IMR-90 (cell line): ENCODE results near the gene SLC16A5. TPM values are rescaled to one million over a fixed set of nuclear protein-coding genes. Genes with fewer than 3 reads are reported as not detected.
"Not testable (repeated sequence)": the region's sequence is repeated elsewhere in the genome, so short reads cannot be mapped to it uniquely, and the experiment has no call there.

Experiments used
- ATAC-seq: fragments of 200-7000 bp; cut with Tn5 transposase; 2 replicates; pipeline ENCODE4 v1.9.1; 2020; ENCODE audit warnings: low read depth, mild to moderate bottlenecking, moderate library complexity
- BruUV-seq: library from RNA; stranded (reverse); fragments of 400-500 nt; replicated peaks from 2 replicates; lab custom pipeline; 2021; lab: Mats Ljungman, UMichigan
- CTCF ChIA-PET: fragments of 300-600 bp; formaldehyde crosslinking; extraction: SDS; loops from one replicate; lab custom pipeline; 2021; ENCODE audit warnings: antibody characterized with exemption; lab: Yijun Ruan, JAX
- POLR2A ChIA-PET: fragments of 300-600 bp; sonication (Branson Sonifier 250); formaldehyde crosslinking; loops from one replicate; lab custom pipeline; 2022; ENCODE audit warnings: antibody characterized with exemption; ENCODE audit not compliant: unreplicated experiment; lab: Charles Lee
- DNase-seq: peaks from one replicate; pipeline ENCODE4 v3.0.0; 2013
- H2AFZ ChIP-seq: replicated peaks from 2 replicates; pipeline ENCODE3; 2013; ENCODE audit warnings: low read length, mild to moderate bottlenecking; ENCODE audit not compliant: poor library complexity
- H2AK5ac ChIP-seq: 2 replicates; pipeline ENCODE4 v1.6.1; 2013; ENCODE audit warnings: low read depth, low read length, inconsistent platforms
- H2AK9ac ChIP-seq: replicated peaks from 2 replicates; pipeline ENCODE3; 2013; ENCODE audit warnings: mild to moderate bottlenecking, low read depth, low read length, moderate library complexity; ENCODE audit not compliant: poor library complexity
- H2BK120ac ChIP-seq: 2 replicates; pipeline ENCODE4 v1.6.1; 2013; ENCODE audit warnings: low read depth, low read length, inconsistent platforms
- H2BK15ac ChIP-seq: 3 replicates; pipeline ENCODE4 v1.6.1; 2013; ENCODE audit warnings: low read depth, low read length, inconsistent platforms
- H2BK20ac ChIP-seq: 2 replicates; pipeline ENCODE4 v1.6.1; 2013; ENCODE audit warnings: low read depth, mild to moderate bottlenecking, inconsistent platforms, low read length, moderate library complexity
- H2BK5ac ChIP-seq: 2 replicates; pipeline ENCODE4 v1.6.1; 2013; ENCODE audit warnings: mild to moderate bottlenecking, low read depth, low read length, inconsistent platforms; ENCODE audit not compliant: poor library complexity, severe bottlenecking
- H3K14ac ChIP-seq: replicated peaks from 2 replicates; pipeline ENCODE4 v1.6.1; 2013; ENCODE audit warnings: low read depth, low read length, inconsistent platforms
- H3K18ac ChIP-seq: 2 replicates; pipeline ENCODE4 v1.6.1; 2013; ENCODE audit warnings: low read depth, low read length, control low read depth
- H3K23ac ChIP-seq: 2 replicates; pipeline ENCODE4 v1.6.1; 2013; ENCODE audit warnings: low read depth, low read length, inconsistent platforms
- H3K27ac ChIP-seq: 2 replicates; pipeline ENCODE4 v1.5.1; 2013; ENCODE audit warnings: mild to moderate bottlenecking, control low read depth, low read length; ENCODE audit not compliant: insufficient read depth
- H3K27me3 ChIP-seq: 2 replicates; pipeline ENCODE4 v1.6.1; 2013; ENCODE audit warnings: low read length; ENCODE audit not compliant: control insufficient read depth, insufficient read depth
- H3K36me3 ChIP-seq: 2 replicates; pipeline ENCODE4 v1.6.1; 2013; ENCODE audit warnings: low read length, mixed read lengths; ENCODE audit not compliant: control insufficient read depth, insufficient read depth
- H3K4ac ChIP-seq: 2 replicates; pipeline ENCODE4 v1.6.1; 2013; ENCODE audit warnings: low read depth, low read length, inconsistent platforms
- H3K4me1 ChIP-seq: 2 replicates; pipeline ENCODE4 v1.6.1; 2013; ENCODE audit warnings: low read length, mixed read lengths; ENCODE audit not compliant: control insufficient read depth, insufficient read depth
- H3K4me2 ChIP-seq: 2 replicates; pipeline ENCODE4 v1.6.1; 2013; ENCODE audit warnings: low read depth, mild to moderate bottlenecking, control low read depth, low read length, moderate library complexity
- H3K4me3 ChIP-seq: 2 replicates; pipeline ENCODE4 v1.5.1; 2013; ENCODE audit warnings: low read depth, mild to moderate bottlenecking, control low read depth, low read length, moderate library complexity; ENCODE audit not compliant: insufficient read depth
- H3K56ac ChIP-seq: 2 replicates; pipeline ENCODE4 v1.6.1; 2013; ENCODE audit warnings: low read length, inconsistent platforms; ENCODE audit not compliant: insufficient read depth; ENCODE audit errors: extremely low read depth
- H3K79me1 ChIP-seq, 2 experiments: 2 replicates each; pipeline ENCODE4 v1.6.1; 2013; ENCODE audit warnings: low read length in 2 of 2, inconsistent platforms in 1 of 2, low read depth in 1 of 2
- H3K9ac ChIP-seq: 2 replicates; pipeline ENCODE4 v1.6.1; 2013; ENCODE audit warnings: low read depth, low read length, control low read depth
- H3K9me1 ChIP-seq: 2 replicates; pipeline ENCODE4 v1.6.1; 2013; ENCODE audit warnings: low read length, inconsistent platforms; ENCODE audit not compliant: insufficient read depth
- H3K9me3 ChIP-seq: 2 replicates; pipeline ENCODE4 v1.6.1; 2013; ENCODE audit warnings: low read length; ENCODE audit not compliant: control insufficient read depth, insufficient read depth
- H4K20me1 ChIP-seq: 2 replicates; pipeline ENCODE4 v1.6.1; 2013; ENCODE audit warnings: low read length, inconsistent platforms; ENCODE audit not compliant: insufficient read depth
- H4K5ac ChIP-seq: 2 replicates; pipeline ENCODE4 v1.6.1; 2013; ENCODE audit warnings: mild to moderate bottlenecking, low read depth, low read length, control low read depth
- H4K8ac ChIP-seq, 2 experiments: 2 replicates each; pipeline ENCODE4 v1.6.1; 2013; ENCODE audit warnings: low read depth in 2 of 2, low read length in 2 of 2, control low read depth in 1 of 2, inconsistent platforms in 1 of 2
- H4K91ac ChIP-seq: 2 replicates; pipeline ENCODE4 v1.6.1; 2013; ENCODE audit warnings: low read depth, low read length, inconsistent platforms; ENCODE audit not compliant: insufficient read depth
- MAZ ChIP-seq: IDR thresholded peaks from 2 replicates; pipeline ENCODE4 v1.6.1; 2012; ENCODE audit warnings: low read depth, mild to moderate bottlenecking, low read length, improper control_type of control experiment, moderate library complexity, borderline replicate concordance
- WGBS, 2 experiments: methylation state at CpG; one replicate each; pipeline versions ENCODE4 v1.1.5 to v1.1.7; 2013; ENCODE audit warnings: missing lambda C conversion rate in 2 of 2; ENCODE audit not compliant: insufficient read length in 1 of 2; ENCODE audit errors: extremely low coverage in 2 of 2; 5-methylcytosine and 5-hydroxymethylcytosine counted together
- dilution Hi-C: fragments of 300-500 bp; cut with HindIII; formaldehyde crosslinking; loops from one replicate; pipeline ENCODE4 v1.14.3; 2018; ENCODE audit warnings: low sequenced_read_pairs; ENCODE audit not compliant: unreplicated experiment
- in situ Hi-C: fragments of 300-500 bp; cut with MboI; formaldehyde crosslinking; loops from 3 replicates; pipeline ENCODE4 v1.14.3; 2019; ENCODE audit warnings: low sequenced_read_pairs, inconsistent platforms, mixed read lengths
- intact Hi-C: fragments of 100-400 bp; cut with micrococcal nuclease; formaldehyde crosslinking; loops from 2 replicates; pipeline ENCODE4 v1.10.0; 2022
- polyA plus RNA-seq, 3 experiments: library from polyadenylated mRNA; depleted of rRNA; stranded (reverse); fragments of >200 nt; gene quantifications; 2 replicates each; pipeline ENCODE4 v1.2.3, GENCODE V29; 2012; ENCODE audit warnings: low replicate concordance in 1 of 3
- total RNA-seq: library from RNA; depleted of rRNA; stranded (reverse); fragments of >200 nt; gene quantifications from 2 replicates; pipeline ENCODE4 v1.2.3, GENCODE V29; 2012

SLC16A5 gene
- total and polyA plus RNA-seq, 2 of the 4 experiments (the other 2 are of a cell fraction): 1.8 to 7.1 TPM

DNA sequence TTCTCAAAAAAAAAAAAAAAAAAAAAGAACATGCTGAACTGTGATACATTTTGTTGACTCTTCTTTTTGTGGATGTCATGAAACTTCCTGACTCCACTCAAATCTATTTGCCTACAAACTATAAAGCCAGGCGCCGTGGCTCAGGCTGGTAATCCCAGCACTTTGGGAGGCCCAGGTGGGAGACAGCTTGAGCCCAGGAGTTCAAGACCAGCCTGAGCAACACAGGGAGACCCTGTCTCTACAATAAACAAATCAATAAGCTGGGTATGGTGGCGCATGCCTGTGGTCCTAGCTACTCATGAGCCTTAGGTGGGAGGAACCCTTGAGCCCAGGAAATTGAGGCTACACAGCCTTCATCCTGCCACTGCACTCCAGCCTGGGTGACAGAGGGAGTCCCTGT lies 45.2 kb downstream of the SLC16A5 start:
- CTCF ChIA-PET: interaction anchor here (1.6 kb wide), 1 partner anchor 55 kb away, joined by 4 read pairs; no protein-coding TSS in a partner anchor
- no CpG with 5 or more reads among the region's 3 CpGs for WGBS, 2 experiments

DNA sequence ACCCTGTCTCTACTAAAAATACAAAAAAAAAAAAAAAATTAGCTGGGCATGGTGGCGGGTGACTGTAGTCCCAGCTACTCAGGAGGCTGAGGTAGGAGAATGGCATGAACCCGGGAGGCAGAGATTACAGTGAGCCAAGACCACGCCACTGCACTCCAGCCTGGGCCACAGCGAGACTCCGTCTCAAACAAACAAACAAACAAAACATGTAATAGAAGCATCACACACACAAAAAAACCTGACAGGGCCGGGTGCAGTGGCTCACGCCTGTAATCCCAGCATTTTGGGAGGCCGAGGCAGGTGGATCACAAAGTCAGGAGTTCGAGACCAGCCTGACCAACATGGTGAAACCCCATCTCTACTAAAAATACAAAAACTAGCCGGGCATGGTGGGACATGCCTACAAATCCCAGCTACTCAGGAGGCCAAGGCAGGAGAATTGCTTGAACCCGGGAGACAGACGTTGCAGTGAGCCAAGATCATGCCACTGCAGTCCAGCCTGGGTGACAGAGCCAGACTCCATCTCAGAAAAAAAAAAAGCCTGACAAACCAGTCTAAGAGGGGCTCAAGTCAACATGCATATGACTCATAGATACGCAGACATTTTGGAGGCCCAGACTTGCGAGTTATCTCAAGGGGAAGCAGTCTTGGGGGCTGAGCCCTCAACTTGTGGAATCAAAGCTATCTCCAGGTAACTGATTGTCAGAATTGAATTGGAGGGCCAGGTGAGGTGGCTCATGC lies 46.0 kb downstream of the SLC16A5 start:
- H3K9me3 ChIP-seq, H4K8ac ChIP-seq, H2AK5ac ChIP-seq, H3K4me1 ChIP-seq, H3K9me1 ChIP-seq, H4K20me1 ChIP-seq, H3K9ac ChIP-seq, H3K27me3 ChIP-seq, H3K4me3 ChIP-seq, BruUV-seq, H2BK15ac ChIP-seq, H3K18ac ChIP-seq, H3K23ac ChIP-seq, H2AFZ ChIP-seq, H3K4ac ChIP-seq, H2BK120ac ChIP-seq, intact Hi-C loops, POLR2A ChIA-PET, H2BK5ac ChIP-seq, H3K4me2 ChIP-seq, in situ Hi-C loops, H4K5ac ChIP-seq, H2BK20ac ChIP-seq, dilution Hi-C loops, ATAC-seq, H4K91ac ChIP-seq, H3K56ac ChIP-seq, H3K14ac ChIP-seq, H2AK9ac ChIP-seq, H3K27ac ChIP-seq: not testable (repeated sequence)
- peak; percentile 20 for DNase-seq
- WGBS, 2 experiments: 65% methylated on average over 2 of the region's 14 CpGs; no CpG with 5 or more reads in 1 of the 2 experiments
- Histone ChIP-seq H3K36me3 (peaks cover 20% of the 10 kb centered on the region), H3K79me1 (peaks cover 21 to 68% of the 10 kb centered on the region in 2 experiments)
- CTCF ChIA-PET: interaction anchor here (1.6 kb wide), 1 partner anchor 56 kb away, joined by 4 read pairs; no protein-coding TSS in a partner anchor

More for the DNA sequence above, 45.2 kb downstream of the SLC16A5 start:
- Histone ChIP-seq H3K27ac (no peak overlapping the region), H3K56ac (no peak overlapping the region), H4K20me1 (peaks cover 8% of the 10 kb centered on the region; the same call in 1 of the 2 replicates), H3K4ac (no peak overlapping the region), H3K14ac (no peak overlapping the region), H3K18ac (no peak overlapping the region), H2AFZ (no peak overlapping the region), H3K4me2 (no peak overlapping the region), H3K27me3 (no peaks in the 10 kb centered on the region), H3K9me1 (peaks cover 9% of the 10 kb centered on the region; the same call in 1 of the 2 replicates), H3K36me3 (peaks cover 23% of the 10 kb centered on the region), H2BK120ac (no peak overlapping the region), H3K4me1 (no peaks in the 10 kb centered on the region; the same call in 1 of the 2 replicates), H3K9me3 (no peaks in the 10 kb centered on the region), H4K8ac (no peak overlapping the region), H3K9ac (no peak overlapping the region), H3K79me1 (peaks cover 20 to 60% of the 10 kb centered on the region in 2 experiments), H4K91ac (no peak overlapping the region), H2BK5ac (no peak overlapping the region), H2AK5ac (no peak overlapping the region), H2AK9ac (peak overlapping the region; percentile 65), H4K5ac (no peak overlapping the region), H2BK15ac (no peak overlapping the region), H3K23ac (peak overlapping the region; percentile 61), H2BK20ac (no peak overlapping the region), H3K4me3 (no peak overlapping the region)
- dilution Hi-C loops: no loop called here
- POLR2A ChIA-PET: interaction anchor here (0.7 kb wide), 1 partner anchor 84 kb away, joined by 16 read pairs; no protein-coding TSS in a partner anchor
- DNase-seq (no peak), ATAC-seq (no peak)
- intact Hi-C loops: no loop called here
- in situ Hi-C loops: no loop called here
- no peak for TF ChIP-seq MAZ
- BruUV-seq: no TSS peak
